ENCODE results near the gene TMEM106B.

DNA sequence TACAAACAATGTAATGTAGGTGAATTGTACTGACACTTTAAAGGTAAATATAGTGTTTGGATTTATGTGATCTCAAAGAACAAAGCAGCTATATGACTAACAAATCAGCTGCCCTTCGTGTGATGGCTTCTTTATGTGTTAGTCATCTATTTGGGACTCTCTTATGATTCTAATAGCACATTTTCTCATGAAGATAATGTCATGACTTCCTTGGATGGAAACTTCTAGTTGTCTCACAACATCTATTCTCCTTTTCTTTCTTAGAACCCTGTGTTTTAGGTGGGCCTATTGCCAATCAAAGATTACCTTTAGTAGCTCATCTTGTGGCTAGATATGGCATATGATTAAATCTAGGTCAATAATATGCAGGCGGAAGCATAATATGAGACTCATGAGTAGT lies 45.0 kb downstream of the TMEM106B start:
- TF ChIP-seq, protein P1, sequence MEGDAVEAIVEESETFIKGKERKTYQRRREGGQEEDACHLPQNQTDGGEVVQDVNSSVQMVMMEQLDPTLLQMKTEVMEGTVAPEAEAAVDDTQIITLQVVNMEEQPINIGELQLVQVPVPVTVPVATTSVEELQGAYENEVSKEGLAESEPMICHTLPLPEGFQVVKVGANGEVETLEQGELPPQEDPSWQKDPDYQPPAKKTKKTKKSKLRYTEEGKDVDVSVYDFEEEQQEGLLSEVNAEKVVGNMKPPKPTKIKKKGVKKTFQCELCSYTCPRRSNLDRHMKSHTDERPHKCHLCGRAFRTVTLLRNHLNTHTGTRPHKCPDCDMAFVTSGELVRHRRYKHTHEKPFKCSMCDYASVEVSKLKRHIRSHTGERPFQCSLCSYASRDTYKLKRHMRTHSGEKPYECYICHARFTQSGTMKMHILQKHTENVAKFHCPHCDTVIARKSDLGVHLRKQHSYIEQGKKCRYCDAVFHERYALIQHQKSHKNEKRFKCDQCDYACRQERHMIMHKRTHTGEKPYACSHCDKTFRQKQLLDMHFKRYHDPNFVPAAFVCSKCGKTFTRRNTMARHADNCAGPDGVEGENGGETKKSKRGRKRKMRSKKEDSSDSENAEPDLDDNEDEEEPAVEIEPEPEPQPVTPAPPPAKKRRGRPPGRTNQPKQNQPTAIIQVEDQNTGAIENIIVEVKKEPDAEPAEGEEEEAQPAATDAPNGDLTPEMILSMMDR (IDR thresholded peaks at IDR 0.05), result no peak
- no peak for TF ChIP-seq POLR2A (IDR thresholded peaks at IDR 0.05)

All from ovary (tissue), 3 donors.